Measurements from ENCODE around the gene KLHL22. TPM values are rescaled to one million over a fixed set of nuclear protein-coding genes. Genes with fewer than 3 reads are reported as not detected.

Gene KLHL22
- polyA plus RNA-seq, 4 donors: 5.9 to 15.1 (median 8.6) TPM

- FAIRE-seq (no peak), DNase-seq (no peak)
- WGBS, 3 donors: 95 to 97% (median 96%) methylated on average over 32 of the region's 32 CpGs
- Histone ChIP-seq H3K36me3 (ENCODE audit: control insufficient read depth in 3 of 3, insufficient read depth in 2 of 3, low read depth in 1 of 3, low read length in 3 of 3) (peaks cover 0 to 56% (median 2%) of the 10 kb centered on the region in 3 donors), H3K27ac (ENCODE audit: low read depth in 1 of 3, low read length in 2 of 3) (peak overlapping the region in 1 of 3 donors; percentile 81), H3K27me3 (ENCODE audit: control insufficient read depth in 3 of 3, insufficient read depth in 3 of 3, low read length in 3 of 3) (no peaks in the 10 kb centered on the region), H3K4me1 (ENCODE audit: control insufficient read depth in 3 of 3, insufficient read depth in 2 of 3, low read depth in 1 of 3, low read length in 2 of 3) (no peaks in the 10 kb centered on the region), H3K4me3 (ENCODE audit: low read depth in 1 of 3, low read length in 3 of 3) (no peak overlapping the region), H3K9me3 (ENCODE audit: control insufficient read depth in 2 of 2, insufficient read depth in 1 of 2, low read depth in 1 of 2, low read length in 1 of 2) (no peaks in the 10 kb centered on the region)
Measured at GRCh38 chr22:20464912-20465758, 30.5 kb downstream of the KLHL22 start.

- DNase-seq (peak in 1 of 2 donors; percentile 27), FAIRE-seq (no peak)
- Histone ChIP-seq H3K27ac (ENCODE audit: low read depth in 1 of 3, low read length in 2 of 3) (peak overlapping the region in 2 of 3 donors; percentile 17 to 81), H3K36me3 (ENCODE audit: control insufficient read depth in 3 of 3, insufficient read depth in 2 of 3, low read depth in 1 of 3, low read length in 3 of 3) (peaks cover 0 to 56% (median 2%) of the 10 kb centered on the region in 3 donors), H3K4me1 (ENCODE audit: control insufficient read depth in 3 of 3, insufficient read depth in 2 of 3, low read depth in 1 of 3, low read length in 2 of 3) (no peaks in the 10 kb centered on the region), H3K9me3 (ENCODE audit: control insufficient read depth in 2 of 2, insufficient read depth in 1 of 2, low read depth in 1 of 2, low read length in 1 of 2) (no peaks in the 10 kb centered on the region), H3K27me3 (ENCODE audit: control insufficient read depth in 3 of 3, insufficient read depth in 3 of 3, low read length in 3 of 3) (no peaks in the 10 kb centered on the region), H3K4me3 (ENCODE audit: low read depth in 1 of 3, low read length in 3 of 3) (no peak overlapping the region)
- WGBS, 3 donors: 71 to 79% (median 78%) methylated on average over 11 of the region's 11 CpGs
Measured at GRCh38 chr22:20464096-20464614, 31.4 kb downstream of the KLHL22 start.

GRCh38 chr22:20463324-20464095 is 32.1 kb downstream of the KLHL22 start:
- H3K27ac ChIP-seq (ENCODE audit: low read depth in 1 of 3, low read length in 2 of 3): peak overlapping the region in 2 of 3 donors; percentile 34 to 81
- H3K9me3 ChIP-seq (ENCODE audit: control insufficient read depth in 2 of 2, insufficient read depth in 1 of 2, low read depth in 1 of 2, low read length in 1 of 2): no peaks in the 10 kb centered on the region
- WGBS, 3 donors: 61 to 82% (median 66%) methylated on average over 2 of the region's 2 CpGs
- no peaks in the 10 kb centered on the region for H3K4me1 ChIP-seq (ENCODE audit: control insufficient read depth in 3 of 3, insufficient read depth in 2 of 3, low read depth in 1 of 3, low read length in 2 of 3)
- H3K4me3 ChIP-seq (ENCODE audit: low read depth in 1 of 3, low read length in 3 of 3): no peak overlapping the region
- peak in 1 of 2 donors; percentile 43 for DNase-seq
- FAIRE-seq: no peak
- no peaks in the 10 kb centered on the region for H3K27me3 ChIP-seq (ENCODE audit: control insufficient read depth in 3 of 3, insufficient read depth in 3 of 3, low read length in 3 of 3)
- H3K36me3 ChIP-seq (ENCODE audit: control insufficient read depth in 3 of 3, insufficient read depth in 2 of 3, low read depth in 1 of 3, low read length in 3 of 3): peaks cover 0 to 56% (median 2%) of the 10 kb centered on the region in 3 donors

GRCh38 chr22:20459862-20460261 is 35.7 kb downstream of the KLHL22 start:
- FAIRE-seq: no peak
- DNase-seq: no peak
- 94 to 96% (median 94%) methylated on average over 4 of the region's 4 CpGs for WGBS, 3 donors
- H3K4me3 ChIP-seq (ENCODE audit: low read depth in 1 of 3, low read length in 3 of 3): no peak overlapping the region
- no peaks in the 10 kb centered on the region for H3K27me3 ChIP-seq (ENCODE audit: control insufficient read depth in 3 of 3, insufficient read depth in 3 of 3, low read length in 3 of 3)
- peaks cover 0 to 10% (median 0%) of the 10 kb centered on the region in 3 donors for H3K4me1 ChIP-seq (ENCODE audit: control insufficient read depth in 3 of 3, insufficient read depth in 2 of 3, low read depth in 1 of 3, low read length in 2 of 3)
- H3K9me3 ChIP-seq (ENCODE audit: control insufficient read depth in 2 of 2, insufficient read depth in 1 of 2, low read depth in 1 of 2, low read length in 1 of 2): no peaks in the 10 kb centered on the region
- peaks cover 0 to 65% (median 0%) of the 10 kb centered on the region in 3 donors for H3K36me3 ChIP-seq (ENCODE audit: control insufficient read depth in 3 of 3, insufficient read depth in 2 of 3, low read depth in 1 of 3, low read length in 3 of 3)
- no peak overlapping the region for H3K27ac ChIP-seq (ENCODE audit: low read depth in 1 of 3, low read length in 2 of 3)

GRCh38 chr22:20459152-20459542 is 36.4 kb downstream of the KLHL22 start:
- Histone ChIP-seq H3K9me3 (ENCODE audit: control insufficient read depth in 2 of 2, insufficient read depth in 1 of 2, low read depth in 1 of 2, low read length in 1 of 2) (no peaks in the 10 kb centered on the region), H3K36me3 (ENCODE audit: control insufficient read depth in 3 of 3, insufficient read depth in 2 of 3, low read depth in 1 of 3, low read length in 3 of 3) (peaks cover 0 to 58% (median 0%) of the 10 kb centered on the region in 3 donors), H3K4me1 (ENCODE audit: control insufficient read depth in 3 of 3, insufficient read depth in 2 of 3, low read depth in 1 of 3, low read length in 2 of 3) (peaks cover 0 to 10% (median 0%) of the 10 kb centered on the region in 3 donors), H3K27me3 (ENCODE audit: control insufficient read depth in 3 of 3, insufficient read depth in 3 of 3, low read length in 3 of 3) (no peaks in the 10 kb centered on the region), H3K27ac (ENCODE audit: low read depth in 1 of 3, low read length in 2 of 3) (no peak overlapping the region), H3K4me3 (ENCODE audit: low read depth in 1 of 3, low read length in 3 of 3) (no peak overlapping the region)
- DNase-seq: no peak
- WGBS, 3 donors: 80 to 92% (median 84%) methylated on average over 3 of the region's 3 CpGs
- FAIRE-seq: no peak

- peaks cover 0 to 53% (median 0%) of the 10 kb centered on the region in 3 donors for H3K36me3 ChIP-seq (ENCODE audit: control insufficient read depth in 3 of 3, insufficient read depth in 2 of 3, low read depth in 1 of 3, low read length in 3 of 3)
- no peaks in the 10 kb centered on the region for H3K9me3 ChIP-seq (ENCODE audit: control insufficient read depth in 2 of 2, insufficient read depth in 1 of 2, low read depth in 1 of 2, low read length in 1 of 2)
- DNase-seq (no peak), FAIRE-seq (no peak)
- H3K27ac ChIP-seq (ENCODE audit: low read depth in 1 of 3, low read length in 2 of 3): no peak overlapping the region
- H3K27me3 ChIP-seq (ENCODE audit: control insufficient read depth in 3 of 3, insufficient read depth in 3 of 3, low read length in 3 of 3): no peaks in the 10 kb centered on the region
- H3K4me1 ChIP-seq (ENCODE audit: control insufficient read depth in 3 of 3, insufficient read depth in 2 of 3, low read depth in 1 of 3, low read length in 2 of 3): peaks cover 0 to 10% (median 0%) of the 10 kb centered on the region in 3 donors
- WGBS, 3 donors: 83 to 95% (median 93%) methylated on average over 8 of the region's 8 CpGs
- no peak overlapping the region for H3K4me3 ChIP-seq (ENCODE audit: low read depth in 1 of 3, low read length in 3 of 3)
Measured at GRCh38 chr22:20458530-20459151, 37.0 kb downstream of the KLHL22 start.

- Histone ChIP-seq H3K4me3 (ENCODE audit: low read depth in 1 of 3, low read length in 3 of 3) (no peak overlapping the region), H3K27ac (ENCODE audit: low read depth in 1 of 3, low read length in 2 of 3) (no peak overlapping the region), H3K36me3 (ENCODE audit: control insufficient read depth in 3 of 3, insufficient read depth in 2 of 3, low read depth in 1 of 3, low read length in 3 of 3) (peaks cover 0 to 46% (median 0%) of the 10 kb centered on the region in 3 donors), H3K27me3 (ENCODE audit: control insufficient read depth in 3 of 3, insufficient read depth in 3 of 3, low read length in 3 of 3) (no peaks in the 10 kb centered on the region), H3K9me3 (ENCODE audit: control insufficient read depth in 2 of 2, insufficient read depth in 1 of 2, low read depth in 1 of 2, low read length in 1 of 2) (no peaks in the 10 kb centered on the region), H3K4me1 (ENCODE audit: control insufficient read depth in 3 of 3, insufficient read depth in 2 of 3, low read depth in 1 of 3, low read length in 2 of 3) (peaks cover 0 to 10% (median 0%) of the 10 kb centered on the region in 3 donors)
- no peak for DNase-seq
- 91 to 97% (median 95%) methylated on average over 15 of the region's 15 CpGs for WGBS, 3 donors
- no peak for FAIRE-seq
Measured at GRCh38 chr22:20457506-20458240, 37.9 kb downstream of the KLHL22 start.

Data from small intestine (tissue), 7 donors.